WI38 (cell line): ENCODE results near the gene RESP18.
A peak's percentile ranks its signal among the peaks of the same experiment; 100 is the strongest.

Experiments used
- H3K4me3 ChIP-seq: 2 replicates; pipeline ENCODE4 v1.5.1; 2011; ENCODE audit warnings: low read depth, mild to moderate bottlenecking, control low read depth, low read length
- CTCF ChIP-seq: IDR thresholded peaks from 2 replicates; pipeline ENCODE4 v1.5.1; 2012; ENCODE audit warnings: low read depth, mild to moderate bottlenecking, control low read depth, low read length

The RESP18 gene

GRCh38 chr2:219285373-219285735, 47.2 kb downstream of the RESP18 start:
- H3K4me3 ChIP-seq = no peak overlapping the region
- no peak for TF ChIP-seq CTCF

DNA sequence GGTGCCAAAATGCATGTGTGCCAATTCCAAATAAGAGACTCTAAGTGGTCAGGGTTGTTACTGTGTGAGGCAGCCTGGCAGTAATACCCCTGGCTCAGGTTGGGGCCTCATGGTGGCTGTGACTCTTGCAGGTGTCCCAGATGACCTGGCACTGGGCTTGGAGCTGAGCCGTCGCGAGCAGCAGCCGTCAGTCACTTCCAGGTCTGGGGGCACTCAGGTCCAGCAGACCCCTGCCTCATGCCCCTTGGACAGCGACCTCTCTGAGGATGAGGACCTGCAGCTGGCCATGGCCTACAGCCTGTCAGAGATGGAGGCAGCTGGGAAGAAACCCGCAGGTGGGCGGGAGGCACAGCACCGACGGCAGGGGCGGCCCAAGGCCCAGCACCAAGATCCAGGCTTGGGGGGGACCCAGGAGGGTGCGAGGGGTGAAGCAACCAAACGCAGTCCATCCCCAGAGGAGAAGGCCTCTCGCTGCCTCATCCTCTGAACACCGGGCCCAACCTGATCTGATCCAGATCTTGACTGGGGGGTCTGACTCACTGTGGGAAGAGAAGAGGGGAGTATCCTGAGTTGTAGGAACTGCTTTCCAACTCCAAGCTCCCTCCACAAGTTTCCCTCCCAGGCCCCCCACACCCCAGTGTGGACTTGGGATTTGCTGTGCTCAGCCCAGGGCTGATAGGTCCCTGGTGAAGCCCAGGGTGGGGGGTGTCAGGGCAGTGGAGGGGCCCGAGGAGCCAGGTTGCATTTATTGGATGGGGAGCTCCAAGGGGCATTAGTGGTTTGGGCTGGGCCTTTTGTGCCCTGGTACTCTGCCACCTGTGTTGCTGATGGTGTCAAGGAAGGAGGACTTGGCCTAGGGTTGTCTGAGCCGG, 47.8 kb downstream of the RESP18 start:
- no peak overlapping the region for H3K4me3 ChIP-seq
- no peak for TF ChIP-seq CTCF

GRCh38 chr2:219282943-219283581, 49.5 kb downstream of the RESP18 start:
- TF ChIP-seq CTCF = no peak
- H3K4me3 ChIP-seq = no peak overlapping the region

GRCh38 chr2:219282375-219282774, 50.2 kb downstream of the RESP18 start:
- H3K4me3 ChIP-seq = no peak overlapping the region
- no peak for TF ChIP-seq CTCF

- H3K4me3 ChIP-seq = no peak overlapping the region
These were observed 51.0 kb downstream of the RESP18 start for GRCh38 chr2:219281588-219281987.

GRCh38 chr2:219280651-219281050, 51.9 kb downstream of the RESP18 start:
- no peak for TF ChIP-seq CTCF
- no peak overlapping the region; the same call in 1 of the 2 replicates for H3K4me3 ChIP-seq

More at GRCh38 chr2:219281588-219281987, 51.0 kb downstream of the RESP18 start:
- TF ChIP-seq CTCF = no peak

- TF ChIP-seq CTCF = no peak
- peak overlapping the region; percentile 61 for H3K4me3 ChIP-seq
These were observed 52.5 kb downstream of the RESP18 start for GRCh38 chr2:219279916-219280516.
